ENCODE results near the gene PRKAR1B.

Gene PRKAR1B

GRCh38 chr7:673681-674453, 53.2 kb downstream of the PRKAR1B start:
- H3K4me3 ChIP-seq (ENCODE audit: low read depth, low read length): no peak overlapping the region
- no peak for DNase-seq (ENCODE audit: low read depth)
- no peak for TF ChIP-seq CTCF (conservative IDR thresholded peaks at IDR 0.05; ENCODE audit: low read depth, low read length)

GRCh38 chr7:672891-673290, 54.2 kb downstream of the PRKAR1B start:
- peak; percentile 8 for DNase-seq (ENCODE audit: low read depth)
- no peak for TF ChIP-seq CTCF (conservative IDR thresholded peaks at IDR 0.05; ENCODE audit: low read depth, low read length)
- H3K4me3 ChIP-seq (ENCODE audit: low read depth, low read length): no peak overlapping the region

GRCh38 chr7:671415-672042, 55.6 kb downstream of the PRKAR1B start:
- no peak for TF ChIP-seq CTCF (conservative IDR thresholded peaks at IDR 0.05; ENCODE audit: low read depth, low read length)
- H3K4me3 ChIP-seq (ENCODE audit: low read depth, low read length): no peak overlapping the region
- DNase-seq (ENCODE audit: low read depth): no peak

GRCh38 chr7:670501-671390, 56.3 kb downstream of the PRKAR1B start:
- no peak for TF ChIP-seq CTCF (conservative IDR thresholded peaks at IDR 0.05; ENCODE audit: low read depth, low read length)
- no peak overlapping the region for H3K4me3 ChIP-seq (ENCODE audit: low read depth, low read length)
- DNase-seq (ENCODE audit: low read depth): no peak

GRCh38 chr7:668958-669357, 58.1 kb downstream of the PRKAR1B start:
- no peak for DNase-seq (ENCODE audit: low read depth)

More at GRCh38 chr7:668958-669357, 58.1 kb downstream of the PRKAR1B start:
- no peak for TF ChIP-seq CTCF (conservative IDR thresholded peaks at IDR 0.05; ENCODE audit: low read depth, low read length)
- H3K4me3 ChIP-seq (ENCODE audit: low read depth, low read length): no peak overlapping the region
